Testis (tissue), 2 donors: ENCODE results near the gene PSMG4.

ENCODE experiments used
- CTCF ChIP-seq, 3 experiments: fragments of 450-650 bp in 2 of 3; fragments of 200-600 bp in 1 of 3; sonication (generic) in 1 of 3; IDR thresholded peaks; one replicate each; pipeline ENCODE4 v1.5.1; 2016 to 2019; ENCODE audit warnings: antibody characterized with exemption in 3 of 3, mild to moderate bottlenecking in 2 of 3, moderate library complexity in 1 of 3
- POLR2A ChIP-seq: fragments of 450-650 bp; IDR thresholded peaks from one replicate; pipeline ENCODE4 v1.6.1; 2017; ENCODE audit warnings: antibody characterized with exemption, mild to moderate bottlenecking, moderate library complexity

GRCh38 chr6:3273707-3274521 is 15.2 kb downstream of the PSMG4 start:
- TF ChIP-seq CTCF (IDR thresholded peaks at IDR 0.05) (no peak), POLR2A (no peak)
